HG03432 (cell line): Measurements from ENCODE around the gene IFIT1B.
A peak's percentile ranks its signal among the peaks of the same experiment; 100 is the strongest.
"Not testable (repeated sequence)": the region's sequence is repeated elsewhere in the genome, so short reads cannot be mapped to it uniquely, and the experiment has no call there.

Experiments used
- ATAC-seq: cut with Tn5 transposase; IDR thresholded peaks from one replicate; pipeline ENCODE4 v1.9.1; 2021; ENCODE audit warnings: mild to moderate bottlenecking, moderate library complexity; ENCODE audit not compliant: unreplicated experiment

The IFIT1B gene

GRCh38 chr10:89373916-89374711 is 3.7 kb upstream of the IFIT1B start:
- ATAC-seq: no peak

- ATAC-seq: no peak
Measured at GRCh38 chr10:89374713-89375141, 3.1 kb upstream of the IFIT1B start.

GRCh38 chr10:89379103-89379502 is 1.2 kb downstream of the IFIT1B start:
- no peak for ATAC-seq

DNA sequence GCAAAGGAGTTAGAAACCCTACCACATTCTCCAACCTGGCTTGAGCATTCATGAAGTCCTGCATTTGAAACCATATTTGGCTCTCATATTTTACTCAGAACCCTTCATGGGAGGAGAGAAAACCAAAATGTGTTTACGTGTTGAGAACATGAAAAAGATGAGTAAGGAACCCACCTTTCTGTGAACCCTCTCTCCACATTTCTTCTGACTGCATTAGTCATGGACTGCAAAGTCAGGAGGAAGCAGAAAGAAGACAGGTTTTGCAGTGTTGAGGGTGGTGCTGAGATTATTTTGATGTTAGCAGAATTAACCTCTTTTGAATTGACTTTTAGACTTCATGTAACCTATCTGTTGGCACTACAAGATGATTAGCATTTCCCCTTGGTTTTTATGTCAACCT is 4.9 kb downstream of the IFIT1B start:
- ATAC-seq: no peak

DNA sequence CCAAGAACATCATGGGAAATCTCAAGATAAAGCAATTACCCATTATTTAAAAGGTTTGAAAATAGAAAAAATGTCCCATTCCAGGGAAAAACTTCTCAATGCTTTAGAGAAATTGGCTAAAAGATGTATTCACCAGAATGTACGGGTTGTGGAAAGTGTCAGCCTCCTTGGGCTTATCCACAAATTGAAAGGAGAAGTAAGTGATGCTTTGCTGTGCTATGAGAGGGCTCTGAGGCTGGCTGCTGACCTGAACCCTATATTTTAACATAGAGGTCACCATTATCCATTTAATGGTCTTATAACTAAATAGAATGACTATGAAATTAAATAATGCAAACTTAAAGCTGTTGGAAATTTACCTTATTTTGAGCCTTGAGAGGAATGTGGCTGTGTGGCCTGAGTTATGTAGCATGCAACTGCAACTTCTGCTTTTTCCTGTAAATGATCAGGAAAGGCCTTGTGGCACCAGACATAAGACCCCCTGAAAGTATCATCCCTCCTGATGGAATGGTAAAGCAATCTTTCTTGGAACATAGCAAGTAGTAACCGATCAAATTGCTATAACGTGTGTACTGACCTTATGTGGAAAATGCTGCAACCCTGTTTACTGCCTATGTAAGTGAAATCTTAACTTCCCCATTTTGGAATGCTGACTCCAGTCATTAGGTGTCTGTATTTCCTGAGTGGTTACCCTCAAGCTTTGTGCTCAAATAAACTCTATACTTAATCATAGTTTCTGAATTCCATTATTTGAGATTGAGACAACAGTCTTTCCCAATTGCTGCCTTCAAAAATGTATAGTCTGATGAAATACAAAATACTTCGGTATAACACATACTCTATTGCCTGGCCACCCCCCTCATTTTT is 6.9 kb downstream of the IFIT1B start:
- no peak for ATAC-seq

- ATAC-seq: no peak
Measured at GRCh38 chr10:89388806-89389205, 10.9 kb downstream of the IFIT1B start.

- no peak for ATAC-seq
Measured at GRCh38 chr10:89389254-89389653, 11.4 kb downstream of the IFIT1B start.

GRCh38 chr10:89390476-89391225 is 12.8 kb downstream of the IFIT1B start:
- no peak for ATAC-seq

DNA sequence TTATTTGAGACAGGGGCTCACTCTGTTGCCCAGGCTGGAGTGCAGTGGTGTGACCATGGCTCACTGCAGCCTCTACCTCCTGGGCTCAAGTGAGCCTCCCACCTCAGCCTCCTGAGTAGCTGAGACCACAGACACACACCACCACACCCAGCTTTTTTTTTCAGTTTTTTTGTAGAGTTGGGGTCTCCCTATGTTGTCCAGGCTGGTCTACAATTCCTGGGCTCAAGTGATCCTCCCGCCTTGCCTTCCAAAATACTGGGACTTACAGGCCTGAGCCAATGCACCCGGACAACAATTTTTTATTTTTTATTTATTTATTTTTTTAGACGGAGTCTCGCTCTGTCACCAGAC is 13.3 kb downstream of the IFIT1B start:
- ATAC-seq: not testable (repeated sequence)

DNA sequence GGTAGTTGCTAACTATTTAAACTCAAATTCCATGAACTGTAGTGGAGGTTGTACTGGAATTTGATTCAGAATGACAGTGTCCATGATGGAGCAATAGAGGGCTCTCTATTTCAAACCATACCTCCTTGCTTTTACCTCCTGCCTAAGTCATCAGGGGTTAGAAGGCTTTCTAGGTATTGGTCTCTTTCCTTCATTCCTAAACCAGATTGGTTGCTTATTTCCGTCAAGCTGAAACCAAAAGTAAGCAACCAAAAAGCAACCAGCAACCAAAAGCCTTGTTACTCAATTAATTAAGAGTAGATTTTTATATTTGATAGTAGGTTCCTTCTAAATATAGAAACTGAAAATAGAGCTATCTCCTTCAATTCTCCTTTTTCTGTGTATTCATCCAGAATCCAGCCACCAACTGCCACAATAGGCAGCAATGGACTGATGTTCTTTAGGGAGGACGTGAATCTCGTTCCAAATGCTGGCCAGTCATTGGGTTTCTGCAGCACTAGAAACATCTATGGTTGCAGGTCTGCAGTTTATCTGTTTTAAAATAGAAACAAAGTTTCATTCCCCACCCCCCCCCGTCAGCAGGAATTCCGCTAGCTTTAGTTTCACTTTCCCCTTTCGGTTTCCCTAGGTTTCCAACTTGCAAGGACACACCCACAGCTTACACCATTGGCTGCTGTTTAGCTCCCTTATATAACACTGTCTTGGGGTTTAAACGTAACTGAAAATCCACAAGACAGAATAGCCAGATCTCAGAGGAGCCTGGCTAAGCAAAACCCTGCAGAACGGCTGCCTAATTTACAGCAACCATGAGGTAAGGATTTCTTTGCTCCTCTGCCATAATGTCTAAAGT is 14.3 kb downstream of the IFIT1B start, which contains the start of gene IFIT1:
Gene IFIT1, plus strand, starts transcription at position 717 of the 850 bp plus-strand sequence. Its CDS starts 90 bp downstream, at position 807.
- peak; percentile 91 for ATAC-seq

- ATAC-seq: peak; percentile 46
Measured at GRCh38 chr10:89392974-89393373, 15.1 kb downstream of the IFIT1B start.

DNA sequence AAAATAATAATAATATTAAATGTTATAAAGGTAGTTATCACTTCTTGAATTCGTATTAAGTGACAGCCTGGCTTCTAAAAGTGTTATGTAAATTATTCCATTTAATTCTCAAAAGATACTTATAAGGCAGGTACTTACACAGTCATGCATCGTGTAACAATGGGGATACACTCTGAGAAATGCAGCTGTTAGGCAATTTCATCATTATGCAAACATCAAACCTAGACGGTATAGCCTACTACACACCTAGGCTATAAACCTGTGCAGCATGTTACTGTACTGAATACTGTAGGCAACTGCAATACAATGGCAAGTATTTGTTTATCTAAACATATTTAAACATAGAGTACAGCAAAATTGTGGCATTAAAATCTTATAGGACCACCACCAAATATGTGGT is 16.0 kb downstream of the IFIT1B start:
- ATAC-seq: no peak

DNA sequence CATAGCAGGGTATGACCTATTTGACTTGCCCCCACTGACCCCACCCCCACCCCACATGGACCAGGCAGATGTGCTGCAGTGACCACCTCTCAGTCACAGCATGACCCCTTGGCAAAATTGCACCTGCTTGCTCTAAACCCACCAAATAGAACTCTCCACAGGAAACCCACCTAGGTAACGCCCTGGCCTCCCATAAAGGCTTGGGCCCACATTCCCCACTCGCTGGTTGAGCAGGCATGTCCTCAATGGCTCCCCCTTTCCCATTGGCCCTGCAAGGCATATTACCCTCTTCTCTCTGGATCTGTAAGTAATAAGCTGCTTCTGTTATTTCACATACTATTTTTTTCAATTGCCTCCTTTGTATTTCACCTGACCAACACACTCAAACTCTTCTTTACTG is 17.3 kb downstream of the IFIT1B start:
- ATAC-seq: no peak

DNA sequence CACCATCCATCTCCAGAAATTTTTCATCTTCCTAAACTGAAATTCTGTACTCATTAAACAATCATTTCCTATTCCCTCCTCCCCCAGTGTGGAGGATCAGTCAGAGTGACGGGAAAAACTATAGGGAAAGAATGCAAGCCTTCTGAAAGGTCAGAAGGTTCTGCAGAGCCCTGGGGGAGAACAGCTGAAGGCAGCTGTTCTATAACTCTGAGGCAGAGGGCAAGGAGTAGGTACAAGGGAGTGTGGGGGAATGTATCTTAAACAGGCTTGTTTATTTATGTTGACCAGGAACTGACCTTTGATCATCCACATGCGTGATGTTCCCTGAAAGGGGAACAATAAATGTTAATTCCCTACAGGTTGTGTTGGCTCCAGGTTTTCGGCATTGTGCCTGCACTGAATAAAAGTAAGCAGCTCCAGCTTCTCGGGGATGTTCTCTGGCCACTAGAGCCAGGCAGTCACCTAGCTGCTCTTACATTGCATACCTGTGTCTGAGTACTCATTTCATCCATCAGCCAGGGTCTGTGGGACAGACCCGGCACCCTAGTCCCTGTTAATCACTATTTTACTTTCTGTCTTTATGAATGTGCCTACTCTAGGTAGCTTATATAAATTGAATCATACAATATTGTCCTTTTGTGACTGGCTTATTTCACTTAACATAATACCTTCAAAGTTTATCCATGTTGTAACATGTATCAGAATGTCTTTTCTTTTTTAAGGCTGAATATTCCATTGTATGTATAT is 20.3 kb downstream of the IFIT1B start:
- ATAC-seq: no peak

DNA sequence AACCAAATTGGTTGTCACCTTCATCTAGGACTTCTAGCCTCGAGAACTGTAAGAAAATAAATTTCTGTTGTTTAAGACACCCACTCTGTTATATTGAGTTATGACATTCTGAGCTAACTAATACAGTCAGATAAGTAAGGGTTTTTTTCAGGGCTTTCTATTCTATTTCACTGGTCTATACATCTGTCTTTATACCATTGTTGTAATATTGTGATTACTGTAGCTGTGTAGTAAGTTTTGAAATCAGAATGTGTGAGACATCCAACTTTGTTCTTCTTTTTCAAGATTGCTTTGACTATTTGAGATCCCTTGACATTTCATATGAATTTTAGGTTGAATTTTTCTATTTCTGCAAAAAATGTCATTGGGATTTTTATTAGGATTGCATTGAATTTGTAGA is 22.1 kb downstream of the IFIT1B start:
- no peak for ATAC-seq

DNA sequence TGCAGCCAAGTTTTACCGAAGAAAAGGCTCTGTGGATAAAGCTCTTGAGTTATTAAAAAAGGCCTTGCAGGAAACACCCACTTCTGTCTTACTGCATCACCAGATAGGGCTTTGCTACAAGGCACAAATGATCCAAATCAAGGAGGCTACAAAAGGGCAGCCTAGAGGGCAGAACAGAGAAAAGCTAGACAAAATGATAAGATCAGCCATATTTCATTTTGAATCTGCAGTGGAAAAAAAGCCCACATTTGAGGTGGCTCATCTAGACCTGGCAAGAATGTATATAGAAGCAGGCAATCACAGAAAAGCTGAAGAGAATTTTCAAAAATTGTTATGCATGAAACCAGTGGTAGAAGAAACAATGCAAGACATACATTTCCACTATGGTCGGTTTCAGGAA is 25.2 kb downstream of the IFIT1B start:
- no peak for ATAC-seq

DNA sequence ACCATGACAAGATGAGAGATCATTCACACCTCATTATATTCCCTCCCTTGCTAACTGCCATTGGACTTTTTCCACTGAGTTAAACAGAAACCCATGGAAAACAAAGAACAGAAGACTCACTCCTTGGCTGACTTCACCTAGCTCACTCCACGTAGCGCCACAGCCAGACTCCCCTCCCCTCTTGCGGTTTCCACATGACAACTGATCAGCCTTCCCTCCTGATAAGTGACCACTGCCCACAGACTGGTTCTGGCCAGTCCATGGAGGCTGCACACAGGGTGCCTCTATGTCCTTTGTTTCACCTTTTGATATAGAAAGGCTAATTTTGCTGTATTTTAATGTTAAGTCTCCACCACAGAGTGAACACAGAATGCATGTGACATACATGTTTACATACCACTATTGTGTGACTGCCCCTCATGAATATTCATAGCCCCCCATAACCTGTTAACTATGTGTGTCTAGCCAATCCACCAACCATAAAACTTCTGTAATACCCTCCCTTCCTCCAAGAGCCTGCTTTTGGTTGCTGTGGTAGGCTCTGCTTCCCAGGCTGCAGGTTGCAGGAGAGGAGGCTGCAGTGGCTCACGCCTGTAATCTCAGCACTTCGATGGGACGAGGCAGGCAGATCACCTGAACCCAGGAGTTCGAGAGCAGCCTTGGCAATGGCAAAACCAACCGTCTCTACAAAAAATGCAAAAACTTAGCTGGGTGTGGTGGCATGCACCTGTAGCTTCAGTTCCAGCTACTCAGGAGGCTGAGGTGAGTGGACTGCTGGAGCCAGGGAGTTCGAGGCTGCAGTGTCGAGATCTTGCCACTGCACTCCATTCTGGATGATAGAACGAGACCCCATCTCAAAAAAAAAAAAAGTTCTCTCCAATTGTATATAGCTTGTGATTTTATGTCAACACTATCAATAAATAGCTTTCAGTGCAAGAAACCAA is 26.5 kb downstream of the IFIT1B start:
- ATAC-seq: no peak

GRCh38 chr10:89406178-89406577 is 28.3 kb downstream of the IFIT1B start:
- ATAC-seq: not testable (repeated sequence)

DNA sequence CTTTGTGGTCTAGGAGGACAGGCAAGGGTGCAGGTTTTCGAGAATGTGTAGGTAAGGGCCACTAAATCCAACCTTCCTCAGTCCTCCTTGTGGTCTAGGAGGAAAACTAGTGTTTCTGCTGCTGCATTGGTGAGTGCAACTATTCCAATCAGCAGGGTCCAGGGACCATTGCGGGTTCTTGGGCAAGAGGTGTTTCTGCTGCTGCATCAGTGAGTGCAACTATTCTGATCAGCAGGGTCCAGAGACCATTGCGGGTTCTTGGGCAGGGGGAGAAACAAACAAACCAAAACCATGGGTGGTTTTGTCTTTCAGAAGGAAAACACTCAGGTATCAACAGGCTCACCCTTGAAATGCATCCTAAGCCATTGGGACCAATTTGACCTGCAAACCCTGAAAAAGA is 29.9 kb downstream of the IFIT1B start:
- not testable (repeated sequence) for ATAC-seq
